ENCODE measurements around the gene STPG3.

- TF ChIP-seq EZH2phosphoT487 (IDR thresholded peaks at IDR 0.05; ENCODE audit: insufficient read depth, low read depth) (no peak), EZH2 (IDR thresholded peaks at IDR 0.05; ENCODE audit: insufficient read depth, poor library complexity, severe bottlenecking) (no peak)
Observed at GRCh38 chr9:137275203-137275587, 24.1 kb downstream of the STPG3 start.

All from GM23248 (cell line).